ENCODE results near the gene KRTAP10-12.

Gene KRTAP10-12

DNA sequence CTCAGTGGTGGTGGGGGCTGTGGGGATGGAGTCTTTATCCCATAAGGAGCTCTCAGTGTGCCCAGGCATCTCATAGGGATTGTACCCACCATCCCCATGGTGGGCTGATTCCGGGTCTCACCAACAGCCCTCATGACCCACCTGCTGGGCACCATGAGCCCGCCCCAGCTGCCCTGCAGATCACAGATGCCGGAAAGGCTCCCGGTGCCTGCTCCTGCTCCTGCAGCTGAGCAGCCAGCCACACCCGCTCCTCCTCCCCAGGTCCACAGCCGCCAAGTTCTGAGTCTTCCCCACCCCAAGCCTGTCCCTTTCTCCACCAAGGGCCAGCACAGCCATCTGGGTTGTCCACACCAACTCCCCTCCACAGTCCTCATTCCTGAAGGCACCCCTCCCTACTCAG lies 29.9 kb downstream of the KRTAP10-12 start:
- in situ Hi-C loops (cut with MboI; ENCODE audit: low sequenced_read_pairs, unreplicated experiment) = no loop called here
- TF ChIP-seq CTCF (IDR thresholded peaks at IDR 0.05; ENCODE audit: borderline replicate concordance, control extremely low read depth, extremely low read depth, insufficient read depth, missing control alignments) = no peak
- no peak for DNase-seq (ENCODE audit: low spot score)

GRCh38 chr21:44727321-44727720 lies 30.3 kb downstream of the KRTAP10-12 start:
- in situ Hi-C loops (cut with MboI; ENCODE audit: low sequenced_read_pairs, unreplicated experiment) = no loop called here
- TF ChIP-seq CTCF (IDR thresholded peaks at IDR 0.05; ENCODE audit: borderline replicate concordance, control extremely low read depth, extremely low read depth, insufficient read depth, missing control alignments) = no peak
- DNase-seq (ENCODE audit: low spot score) = no peak

- DNase-seq (ENCODE audit: low spot score) = no peak
- in situ Hi-C loops (cut with MboI; ENCODE audit: low sequenced_read_pairs, unreplicated experiment) = no loop called here
- no peak for TF ChIP-seq CTCF (IDR thresholded peaks at IDR 0.05; ENCODE audit: borderline replicate concordance, control extremely low read depth, extremely low read depth, insufficient read depth, missing control alignments)
These were observed 30.8 kb downstream of the KRTAP10-12 start for GRCh38 chr21:44727757-44728156.

GRCh38 chr21:44728716-44729115 lies 31.7 kb downstream of the KRTAP10-12 start:
- in situ Hi-C loops (cut with MboI; ENCODE audit: low sequenced_read_pairs, unreplicated experiment) = no loop called here
- no peak for TF ChIP-seq CTCF (IDR thresholded peaks at IDR 0.05; ENCODE audit: borderline replicate concordance, control extremely low read depth, extremely low read depth, insufficient read depth, missing control alignments)
- no peak for DNase-seq (ENCODE audit: low spot score)

- in situ Hi-C loops (cut with MboI; ENCODE audit: low sequenced_read_pairs, unreplicated experiment) = no loop called here
- TF ChIP-seq CTCF (IDR thresholded peaks at IDR 0.05; ENCODE audit: borderline replicate concordance, control extremely low read depth, extremely low read depth, insufficient read depth, missing control alignments) = no peak
These were observed 32.5 kb downstream of the KRTAP10-12 start for GRCh38 chr21:44729336-44730027.

GRCh38 chr21:44730028-44730395 lies 33.0 kb downstream of the KRTAP10-12 start:
- in situ Hi-C loops (cut with MboI; ENCODE audit: low sequenced_read_pairs, unreplicated experiment) = no loop called here
- no peak for TF ChIP-seq CTCF (IDR thresholded peaks at IDR 0.05; ENCODE audit: borderline replicate concordance, control extremely low read depth, extremely low read depth, insufficient read depth, missing control alignments)
- DNase-seq (ENCODE audit: low spot score) = no peak

More at GRCh38 chr21:44729336-44730027, 32.5 kb downstream of the KRTAP10-12 start:
- DNase-seq (ENCODE audit: low spot score) = no peak

Measured in GM13976 (cell line).